WI38 (cell line): ENCODE results near the gene ABHD12.

ENCODE experiments used
- H3K4me3 ChIP-seq: 2 replicates; pipeline ENCODE4 v1.5.1; 2011; ENCODE audit warnings: low read depth, mild to moderate bottlenecking, control low read depth, low read length
- TF ChIP-seq, protein P1 (sequence below): IDR thresholded peaks from 2 replicates; pipeline ENCODE4 v1.5.1; 2012; ENCODE audit warnings: low read depth, mild to moderate bottlenecking, control low read depth, low read length

ABHD12 gene

DNA sequence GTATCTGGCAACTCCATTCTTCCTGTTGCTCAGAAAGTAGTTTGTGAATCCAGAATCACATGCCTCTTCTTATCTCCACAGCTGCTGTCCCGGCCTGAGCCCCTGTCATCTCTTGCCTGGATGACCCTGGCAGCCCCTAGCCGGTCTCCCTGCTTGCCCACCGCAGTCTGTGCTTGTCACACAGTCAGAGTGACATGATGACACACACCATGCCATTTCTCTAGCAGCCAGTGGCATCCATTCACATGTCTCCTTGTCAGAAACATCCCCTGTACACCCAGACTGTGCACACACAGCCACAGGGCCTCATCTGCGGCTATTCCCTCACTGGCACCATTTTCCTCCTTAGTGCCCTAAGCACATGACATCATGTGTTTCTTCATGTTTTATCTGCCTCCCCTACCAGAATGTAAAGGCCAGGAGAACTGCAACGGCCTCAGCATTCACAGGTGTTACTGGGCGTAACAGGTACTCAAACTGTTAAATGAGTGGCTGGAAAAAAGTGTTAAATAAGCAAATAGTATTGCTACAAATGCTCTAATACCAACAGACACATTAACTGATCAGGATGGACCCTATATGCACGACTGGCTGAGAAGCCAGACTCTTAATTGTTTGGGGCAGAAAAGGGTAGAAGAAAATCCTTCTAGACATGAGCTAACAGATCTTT, 9.6 kb downstream of the ABHD12 start:
- H3K4me3 ChIP-seq: no peak overlapping the region
- TF ChIP-seq, protein P1, sequence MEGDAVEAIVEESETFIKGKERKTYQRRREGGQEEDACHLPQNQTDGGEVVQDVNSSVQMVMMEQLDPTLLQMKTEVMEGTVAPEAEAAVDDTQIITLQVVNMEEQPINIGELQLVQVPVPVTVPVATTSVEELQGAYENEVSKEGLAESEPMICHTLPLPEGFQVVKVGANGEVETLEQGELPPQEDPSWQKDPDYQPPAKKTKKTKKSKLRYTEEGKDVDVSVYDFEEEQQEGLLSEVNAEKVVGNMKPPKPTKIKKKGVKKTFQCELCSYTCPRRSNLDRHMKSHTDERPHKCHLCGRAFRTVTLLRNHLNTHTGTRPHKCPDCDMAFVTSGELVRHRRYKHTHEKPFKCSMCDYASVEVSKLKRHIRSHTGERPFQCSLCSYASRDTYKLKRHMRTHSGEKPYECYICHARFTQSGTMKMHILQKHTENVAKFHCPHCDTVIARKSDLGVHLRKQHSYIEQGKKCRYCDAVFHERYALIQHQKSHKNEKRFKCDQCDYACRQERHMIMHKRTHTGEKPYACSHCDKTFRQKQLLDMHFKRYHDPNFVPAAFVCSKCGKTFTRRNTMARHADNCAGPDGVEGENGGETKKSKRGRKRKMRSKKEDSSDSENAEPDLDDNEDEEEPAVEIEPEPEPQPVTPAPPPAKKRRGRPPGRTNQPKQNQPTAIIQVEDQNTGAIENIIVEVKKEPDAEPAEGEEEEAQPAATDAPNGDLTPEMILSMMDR: no peak

- H3K4me3 ChIP-seq: no peak overlapping the region
These were observed 11.5 kb downstream of the ABHD12 start for GRCh38 chr20:25378884-25379733.

GRCh38 chr20:25378189-25378883, 12.3 kb downstream of the ABHD12 start:
- TF ChIP-seq, protein P1: no peak
- H3K4me3 ChIP-seq: no peak overlapping the region

More at GRCh38 chr20:25378884-25379733, 11.5 kb downstream of the ABHD12 start:
- TF ChIP-seq, protein P1: no peak

- TF ChIP-seq, protein P1: no peak
- no peak overlapping the region for H3K4me3 ChIP-seq
These were observed 13.7 kb downstream of the ABHD12 start for GRCh38 chr20:25376886-25377285.

- no peak overlapping the region for H3K4me3 ChIP-seq
- TF ChIP-seq, protein P1: no peak
These were observed 14.4 kb downstream of the ABHD12 start for GRCh38 chr20:25376236-25376635.

DNA sequence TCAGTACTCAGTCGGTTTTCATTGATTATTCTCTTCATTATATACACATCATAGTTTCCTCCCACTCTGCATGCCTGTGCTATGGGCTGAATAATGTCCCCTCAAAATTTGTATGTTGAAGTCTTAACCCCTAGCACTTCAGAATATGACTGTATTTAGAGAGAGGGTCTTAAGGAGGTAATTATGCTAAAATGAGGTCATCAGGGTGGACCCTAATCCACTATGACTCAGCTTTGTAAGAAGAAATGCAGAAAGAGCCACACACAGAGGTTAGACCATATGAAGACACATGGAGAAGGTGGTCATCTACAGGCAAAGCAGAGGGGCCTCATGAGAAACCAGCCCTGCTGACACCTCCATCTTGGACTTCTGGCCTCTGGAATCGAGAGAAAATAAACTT, 15.8 kb downstream of the ABHD12 start:
- TF ChIP-seq, protein P1: no peak
- H3K4me3 ChIP-seq: no peak overlapping the region
